T47D (cell line): ENCODE measurements around the gene EWSR1.
"Not testable (repeated sequence)": the region's sequence is repeated elsewhere in the genome, so short reads cannot be mapped to it uniquely, and the experiment has no call there.

ENCODE experiments used
- DNase-seq, 2 experiments: peaks; one replicate each; pipeline versions ENCODE4 v3.0.0 to v3.0.0-alpha.2; 2011 to 2012; ENCODE audit warnings: low read depth in 1 of 2, low spot score in 1 of 2
- JUND ChIP-seq: IDR thresholded peaks from 2 replicates; pipeline ENCODE4 v1.6.1; 2012; ENCODE audit warnings: low read depth
- in situ Hi-C: cut with HindIII; loops from 2 replicates; pipeline ENCODE4 v1.10.0; 2016; ENCODE audit warnings: low sequenced_read_pairs, low pct_unique_long_range_greater_than_20kb

Gene EWSR1

DNA sequence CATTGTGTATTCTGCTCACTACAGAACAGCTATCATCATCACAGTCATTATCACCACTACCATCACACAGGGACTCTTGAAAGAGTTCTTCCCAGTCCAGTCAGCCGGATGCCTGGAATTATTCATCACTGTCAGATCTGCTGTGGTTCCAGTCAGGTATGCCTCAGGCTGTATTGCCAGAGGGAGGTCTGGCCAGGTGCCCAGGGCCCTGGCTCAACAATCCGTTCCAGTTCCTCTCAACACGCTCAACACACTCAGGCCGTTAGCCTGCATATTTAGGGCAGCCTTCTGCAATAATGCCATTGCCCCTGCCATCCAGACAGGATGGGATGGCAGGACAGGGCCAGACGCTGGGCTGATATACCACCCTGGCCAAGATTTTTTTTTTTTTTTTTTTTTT lies 76.1 kb downstream of the EWSR1 start:
- in situ Hi-C loops = no loop called here
- TF ChIP-seq JUND = no peak
- peak in 1 of 2 experiments; percentile 70 for DNase-seq

DNA sequence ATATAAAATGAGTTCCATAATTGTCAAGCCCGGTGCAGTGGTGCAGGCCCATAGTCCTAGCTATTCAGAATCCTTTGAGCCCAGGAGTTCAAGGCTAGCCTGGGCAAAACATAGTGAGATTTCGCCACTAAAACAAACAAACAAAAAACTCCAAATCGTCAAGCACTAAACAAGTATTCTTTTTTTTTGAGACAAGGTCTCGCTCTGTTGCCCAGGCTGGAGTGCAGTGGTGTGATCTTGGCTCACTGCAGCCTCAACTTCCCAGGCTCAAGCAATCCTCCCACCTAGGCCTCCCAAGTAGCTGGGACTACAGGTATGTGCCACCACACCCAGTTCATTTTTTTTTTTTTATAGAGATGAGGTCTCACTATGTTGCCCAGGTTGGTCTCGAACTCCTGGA lies 76.8 kb downstream of the EWSR1 start:
- in situ Hi-C loops, DNase-seq: not testable (repeated sequence)

GRCh38 chr22:29345932-29346331 lies 77.9 kb downstream of the EWSR1 start:
- no peak for TF ChIP-seq JUND
- in situ Hi-C loops = no loop called here
- DNase-seq = peak; percentile 57 to 79

DNA sequence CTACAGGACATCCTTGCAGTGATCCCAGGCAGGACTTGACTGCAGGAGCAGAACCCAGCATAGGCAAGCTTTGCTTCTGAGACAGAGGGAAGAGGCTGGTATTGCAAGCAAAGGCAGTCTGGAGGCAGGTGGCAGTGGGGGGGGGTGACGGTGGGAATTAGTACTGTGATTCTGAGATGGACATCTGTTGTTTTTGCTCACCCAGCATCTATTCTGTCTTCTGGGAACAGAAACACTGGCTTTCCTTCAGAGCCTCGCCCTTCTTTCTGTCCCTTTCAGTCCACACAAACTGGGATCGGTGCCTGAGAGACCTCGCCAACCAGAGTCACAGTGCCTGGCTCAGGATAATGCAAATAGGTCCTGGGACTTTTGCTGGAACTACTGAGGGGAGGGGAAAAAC lies 78.6 kb downstream of the EWSR1 start:
- in situ Hi-C loops = no loop called here
- no peak for DNase-seq
- TF ChIP-seq JUND = no peak

- in situ Hi-C loops = no loop called here
- no peak for TF ChIP-seq JUND
- no peak for DNase-seq
Observed at GRCh38 chr22:29348041-29348440, 80.0 kb downstream of the EWSR1 start.

GRCh38 chr22:29348956-29349355 lies 80.9 kb downstream of the EWSR1 start:
- in situ Hi-C loops = no loop called here
- DNase-seq = no peak
- no peak for TF ChIP-seq JUND
